Measurements from ENCODE around the gene SETD3. TPM values are rescaled to one million over a fixed set of nuclear protein-coding genes. Genes with fewer than 3 reads are reported as not detected.

Gene SETD3
- total and polyA plus RNA-seq, 2 experiments from 2014 or later: 43.3 to 54.6 TPM

GRCh38 chr14:99475179-99475578, 5.5 kb downstream of the SETD3 start:
- 92 to 94% methylated on average over 9 of the region's 9 CpGs for WGBS, 2 experiments (ENCODE audit: low coverage in 1 of 2, low lambda C conversion rate in 2 of 2, missing lambda C conversion rate in 2 of 2)
- Histone ChIP-seq H3K36me3 (ENCODE audit: low read depth) (no peaks in the 10 kb centered on the region), H4K20me1 (ENCODE audit: insufficient read depth) (peaks cover 18% of the 10 kb centered on the region; the same call in 1 of the 2 replicates), H3K4me2 (ENCODE audit: unreplicated experiment) (no peak overlapping the region), H3K4me3 (no peak overlapping the region), H3K4me1 (ENCODE audit: insufficient read depth) (peaks cover 26% of the 10 kb centered on the region; the same call in 1 of the 2 replicates), H3F3A (ENCODE audit: insufficient read depth) (peaks cover 15% of the 10 kb centered on the region; the same call in 1 of the 2 replicates), H3K27me3 (replicated peaks; ENCODE audit: insufficient read depth) (no peaks in the 10 kb centered on the region), H3K9me3 (ENCODE audit: low read depth) (no peaks in the 10 kb centered on the region), H3K9me2 (ENCODE audit: insufficient read depth) (no peaks in the 10 kb centered on the region), H3K79me2 (ENCODE audit: insufficient read depth) (peaks cover 97% of the 10 kb centered on the region), H3K9ac (no peak overlapping the region), H3K27ac (no peak overlapping the region), H2AFZ (no peak overlapping the region)
- in situ Hi-C loops (cut with MboI): no loop called here
- no peak for DNase-seq
- no peak for TF ChIP-seq EZH2 (IDR thresholded peaks at IDR 0.05; ENCODE audit: insufficient read depth, poor library complexity, severe bottlenecking)
- no peak for TF ChIP-seq EZH2phosphoT487 (IDR thresholded peaks at IDR 0.05; ENCODE audit: insufficient read depth, low read depth)

- H3K9me3 ChIP-seq (ENCODE audit: low read depth): no peaks in the 10 kb centered on the region
- peaks cover 16% of the 10 kb centered on the region; the same call in 1 of the 2 replicates for H3K4me1 ChIP-seq (ENCODE audit: insufficient read depth)
- H3K9ac ChIP-seq: no peak overlapping the region
- H3K9me2 ChIP-seq (ENCODE audit: insufficient read depth): no peaks in the 10 kb centered on the region
- H3K4me3 ChIP-seq: no peak overlapping the region
- H2AFZ ChIP-seq: no peak overlapping the region
- no peaks in the 10 kb centered on the region for H3K36me3 ChIP-seq (ENCODE audit: low read depth)
- 82% methylated on average over 3 of the region's 3 CpGs for WGBS, 2 experiments (ENCODE audit: low coverage in 1 of 2, low lambda C conversion rate in 2 of 2, missing lambda C conversion rate in 2 of 2)
- no peak overlapping the region for H3K27ac ChIP-seq
- 0 out of 2 replicates have a peak, but pooled peaks cover 5% of the 10 kb centered on the region for H3F3A ChIP-seq (ENCODE audit: insufficient read depth)
- in situ Hi-C loops (cut with MboI): no loop called here
- peaks cover 100% of the 10 kb centered on the region for H3K79me2 ChIP-seq (ENCODE audit: insufficient read depth)
- TF ChIP-seq EZH2 (IDR thresholded peaks at IDR 0.05; ENCODE audit: insufficient read depth, poor library complexity, severe bottlenecking) (no peak), EZH2phosphoT487 (IDR thresholded peaks at IDR 0.05; ENCODE audit: insufficient read depth, low read depth) (no peak)
- no peaks in the 10 kb centered on the region for H3K27me3 ChIP-seq (replicated peaks; ENCODE audit: insufficient read depth)
- no peak for DNase-seq
- H4K20me1 ChIP-seq (ENCODE audit: insufficient read depth): peaks cover 18% of the 10 kb centered on the region; the same call in 1 of the 2 replicates
- H3K4me2 ChIP-seq (ENCODE audit: unreplicated experiment): no peak overlapping the region
Measured at GRCh38 chr14:99473458-99473857, 7.2 kb downstream of the SETD3 start.

- H2AFZ ChIP-seq: no peak overlapping the region
- TF ChIP-seq EZH2 (IDR thresholded peaks at IDR 0.05; ENCODE audit: insufficient read depth, poor library complexity, severe bottlenecking): no peak
- H3K4me1 ChIP-seq (ENCODE audit: insufficient read depth): peaks cover 11% of the 10 kb centered on the region; the same call in 1 of the 2 replicates
- no peaks in the 10 kb centered on the region for H3K36me3 ChIP-seq (ENCODE audit: low read depth)
- H3F3A ChIP-seq (ENCODE audit: insufficient read depth): 0 out of 2 replicates have a peak, but pooled peaks cover 5% of the 10 kb centered on the region
- H3K9me2 ChIP-seq (ENCODE audit: insufficient read depth): no peaks in the 10 kb centered on the region
- no peak overlapping the region for H3K9ac ChIP-seq
- in situ Hi-C loops (cut with MboI): no loop called here
- peaks cover 100% of the 10 kb centered on the region for H3K79me2 ChIP-seq (ENCODE audit: insufficient read depth)
- no peaks in the 10 kb centered on the region for H3K9me3 ChIP-seq (ENCODE audit: low read depth)
- H3K27ac ChIP-seq: no peak overlapping the region
- H3K4me3 ChIP-seq: no peak overlapping the region
- H4K20me1 ChIP-seq (ENCODE audit: insufficient read depth): peaks cover 18% of the 10 kb centered on the region; the same call in 1 of the 2 replicates
- DNase-seq: no peak
- H3K4me2 ChIP-seq (ENCODE audit: unreplicated experiment): no peak overlapping the region
- WGBS, 2 experiments (ENCODE audit: low coverage in 1 of 2, low lambda C conversion rate in 2 of 2, missing lambda C conversion rate in 2 of 2): 88 to 95% methylated on average over 4 of the region's 4 CpGs
- no peaks in the 10 kb centered on the region for H3K27me3 ChIP-seq (replicated peaks; ENCODE audit: insufficient read depth)
Measured at GRCh38 chr14:99472937-99473336, 7.7 kb downstream of the SETD3 start.

- Histone ChIP-seq H3K36me3 (ENCODE audit: low read depth) (no peaks in the 10 kb centered on the region), H3K79me2 (ENCODE audit: insufficient read depth) (peaks cover 100% of the 10 kb centered on the region), H3K27me3 (replicated peaks; ENCODE audit: insufficient read depth) (no peaks in the 10 kb centered on the region), H3F3A (ENCODE audit: insufficient read depth) (no peaks in the 10 kb centered on the region), H3K9ac (no peak overlapping the region), H3K4me2 (ENCODE audit: unreplicated experiment) (no peak overlapping the region), H3K9me2 (ENCODE audit: insufficient read depth) (no peaks in the 10 kb centered on the region), H3K4me1 (ENCODE audit: insufficient read depth) (peaks cover 3% of the 10 kb centered on the region; the same call in 1 of the 2 replicates), H3K27ac (no peak overlapping the region), H2AFZ (no peak overlapping the region), H3K9me3 (ENCODE audit: low read depth) (no peaks in the 10 kb centered on the region), H4K20me1 (ENCODE audit: insufficient read depth) (peaks cover 18% of the 10 kb centered on the region; the same call in 1 of the 2 replicates), H3K4me3 (no peak overlapping the region)
- DNase-seq: no peak
- WGBS, 2 experiments (ENCODE audit: low coverage in 1 of 2, low lambda C conversion rate in 2 of 2, missing lambda C conversion rate in 2 of 2): 95 to 96% methylated on average over 7 of the region's 7 CpGs
- TF ChIP-seq EZH2 (IDR thresholded peaks at IDR 0.05; ENCODE audit: insufficient read depth, poor library complexity, severe bottlenecking) (no peak), EZH2phosphoT487 (IDR thresholded peaks at IDR 0.05; ENCODE audit: insufficient read depth, low read depth) (no peak)
- in situ Hi-C loops (cut with MboI): no loop called here
Measured at GRCh38 chr14:99471731-99472130, 8.9 kb downstream of the SETD3 start.

Data from GM23248 (cell line).